NOMO-1 treated with dmso at 0.1 percent for 144 hours (cell line): Measurements from ENCODE around the gene ZNF688.
A peak's percentile ranks its signal among the peaks of the same experiment; 100 is the strongest.

Experiments used
- DNase-seq: peaks from one replicate; lab custom pipeline; 2025; ENCODE audit not compliant: unreplicated experiment; lab: John Stamatoyannopoulos, UW

ZNF688 gene

DNA sequence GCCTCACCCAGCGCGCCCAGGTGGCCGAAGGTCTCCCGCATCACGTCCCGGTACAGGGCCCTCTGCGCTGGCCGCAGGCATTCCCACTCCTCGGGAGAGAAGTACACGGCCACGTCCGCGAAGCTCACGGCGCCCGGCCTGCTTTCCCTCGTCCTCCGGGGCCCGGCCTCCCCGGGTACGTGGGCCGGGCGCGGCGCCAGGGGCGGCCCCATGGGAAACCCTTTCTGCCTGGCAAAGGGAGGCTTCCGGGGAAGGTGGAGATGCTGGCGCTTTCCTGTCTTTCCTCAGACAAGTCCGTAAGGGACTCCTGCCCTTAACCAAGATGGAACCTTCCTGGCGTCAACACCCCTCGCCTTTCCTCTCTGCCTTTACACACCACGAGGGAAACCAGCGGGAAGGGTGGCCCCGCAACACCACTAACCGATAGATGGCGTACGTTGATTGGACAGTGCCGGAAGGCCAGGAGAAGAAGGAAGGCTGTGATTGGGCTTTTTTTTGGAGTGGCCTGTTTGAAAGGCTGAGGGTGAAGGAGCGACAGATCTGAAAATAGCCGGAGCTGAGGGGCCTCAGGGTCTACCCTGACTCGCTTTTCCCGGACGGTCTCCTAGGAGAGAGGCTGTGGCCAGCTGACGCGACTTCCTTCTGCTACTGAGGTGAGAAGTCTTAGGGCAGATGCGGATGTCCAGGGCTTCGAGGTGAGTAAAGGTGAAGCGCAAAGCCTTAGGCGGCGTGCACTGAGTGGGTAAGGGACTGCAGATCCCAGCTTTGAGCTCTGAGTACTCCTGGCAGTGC, 14.1 kb upstream of the ZNF688 start, which contains the start of gene ZNF785:
TSS of gene ZNF785 (minus strand) at position 298 of the 792 bp plus-strand sequence. CDS start at position 212, 86 bp downstream.
- DNase-seq = peak; percentile 96

DNA sequence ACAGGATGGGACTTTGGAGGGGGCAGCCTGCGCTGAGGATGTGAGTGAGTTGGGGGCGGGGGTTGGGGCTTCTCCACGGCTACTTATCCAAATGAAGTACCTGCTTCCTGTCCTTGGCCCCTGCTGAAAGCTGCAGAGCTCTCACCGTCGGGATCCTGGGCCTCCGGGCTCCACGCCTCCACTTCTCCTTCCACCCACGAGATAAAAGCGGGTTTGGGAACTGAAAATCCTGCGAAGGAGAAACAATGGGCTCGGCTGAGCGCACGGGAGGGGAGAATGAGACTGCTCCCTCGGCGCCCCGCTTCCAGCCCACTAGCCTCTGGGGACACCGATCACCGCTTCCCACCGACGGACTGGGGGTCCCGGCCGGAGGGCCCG, 13.5 kb upstream of the ZNF688 start:
- no peak for DNase-seq

DNA sequence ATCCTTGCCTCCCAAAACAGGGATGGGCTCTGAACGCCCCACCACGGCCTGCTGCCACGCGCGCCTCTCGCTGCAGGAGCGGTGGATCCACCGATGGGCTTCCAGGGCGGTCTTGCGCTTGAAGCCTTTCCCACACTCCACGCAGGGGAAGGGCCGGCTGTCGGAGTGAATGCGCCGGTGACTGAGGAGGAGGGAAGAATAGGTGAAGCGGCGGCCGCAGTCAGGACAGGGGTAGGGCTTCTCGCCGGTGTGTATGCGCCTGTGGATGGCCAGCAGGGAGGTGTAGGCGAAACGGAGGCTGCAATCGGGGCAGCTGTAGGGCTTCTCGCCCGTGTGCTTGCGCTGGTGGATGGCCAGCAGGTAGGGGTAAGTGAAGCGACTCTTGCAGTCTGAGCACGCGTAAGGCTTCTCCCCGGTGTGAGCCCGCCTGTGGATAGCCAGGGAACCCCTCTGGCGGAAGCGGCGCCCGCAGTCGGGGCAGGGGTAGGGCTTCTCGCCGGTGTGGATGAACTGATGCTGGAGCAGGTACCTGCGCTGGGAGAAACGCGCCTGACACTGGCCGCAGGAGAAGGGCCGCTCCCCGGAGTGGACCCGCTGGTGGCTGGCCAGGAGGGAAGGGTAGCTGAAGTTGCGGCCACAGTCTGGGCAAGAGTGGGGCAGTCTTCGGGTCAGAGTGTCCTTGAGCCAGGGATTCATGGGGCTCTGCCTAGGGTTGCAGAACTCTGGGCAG, 11.3 kb upstream of the ZNF688 start:
- DNase-seq = no peak

DNA sequence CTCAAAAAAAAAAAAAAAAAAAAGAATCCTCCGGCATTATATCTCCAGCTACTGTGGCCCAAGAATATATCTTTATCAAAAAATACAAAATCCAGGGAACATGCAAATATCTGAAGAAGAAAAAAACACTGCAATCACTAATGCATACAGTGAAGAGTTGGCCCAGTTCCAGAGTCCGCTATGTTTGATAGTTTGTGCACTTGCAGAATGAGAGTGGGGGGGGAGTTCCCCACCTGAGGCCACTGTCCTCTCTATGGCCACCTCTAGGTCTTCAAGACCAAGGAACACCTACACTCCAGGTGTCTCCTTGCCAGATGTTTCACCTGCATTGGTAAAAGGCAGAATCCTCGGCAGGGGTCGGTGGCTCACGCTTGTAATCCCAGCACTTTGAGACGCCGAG, 9.9 kb upstream of the ZNF688 start:
- DNase-seq = no peak

DNA sequence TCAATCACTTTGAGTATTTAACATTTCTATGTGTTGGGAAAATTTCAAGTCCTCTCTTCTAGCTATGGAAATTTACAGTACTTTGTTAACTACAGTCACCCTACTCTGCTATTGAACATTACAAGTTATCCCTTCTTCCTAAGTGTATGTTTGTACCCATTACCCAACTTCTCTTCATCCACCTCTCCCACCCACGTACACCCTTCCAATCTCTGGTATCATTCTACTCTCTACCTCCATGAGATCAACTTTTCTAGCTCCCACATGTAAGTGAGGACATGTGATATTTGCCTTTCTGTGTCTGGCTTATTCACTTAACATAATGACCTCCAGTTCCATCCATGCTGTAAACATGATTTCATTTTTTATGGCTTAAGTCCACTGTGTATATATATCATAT, 3.2 kb upstream of the ZNF688 start:
- DNase-seq = no peak

DNA sequence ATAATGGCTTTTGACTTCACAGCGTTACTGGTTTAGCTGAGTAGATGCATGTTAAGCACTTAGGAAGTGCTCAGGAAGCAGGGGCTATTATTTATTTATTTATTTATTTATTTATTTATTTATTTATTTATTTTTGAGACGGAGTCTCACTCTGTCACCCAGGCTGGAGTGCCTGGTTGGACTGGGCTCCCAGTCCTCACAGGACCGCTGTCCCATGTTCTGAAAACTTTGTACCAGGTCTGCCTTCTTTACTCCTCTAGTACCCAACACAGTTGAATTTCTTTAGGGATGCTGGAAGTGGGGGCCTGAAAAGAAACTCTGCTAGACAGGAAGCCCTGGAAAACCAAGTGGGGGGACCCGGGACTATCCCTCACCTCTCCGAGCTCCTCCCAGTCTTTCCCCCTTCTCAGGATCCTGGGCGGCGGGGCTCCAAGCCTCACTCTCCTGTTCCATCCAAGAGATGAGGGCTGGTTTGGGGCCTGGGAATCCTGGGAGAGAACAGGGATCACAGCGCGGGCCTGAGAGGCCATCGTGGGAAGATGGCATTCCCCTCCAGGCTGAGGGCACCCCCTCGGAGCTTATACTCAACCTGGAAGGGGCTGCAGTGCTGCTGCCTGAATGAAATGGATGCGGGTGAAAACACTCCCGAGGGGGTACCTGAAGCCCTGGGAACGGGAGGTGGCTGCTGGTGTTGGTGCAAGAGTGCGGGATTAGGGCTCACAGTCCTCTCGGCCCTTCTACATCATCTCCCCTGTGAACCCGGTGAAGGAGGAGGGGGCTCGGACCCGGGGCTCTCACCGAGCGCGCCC, 674 bp downstream of the ZNF688 start:
- no peak for DNase-seq

DNA sequence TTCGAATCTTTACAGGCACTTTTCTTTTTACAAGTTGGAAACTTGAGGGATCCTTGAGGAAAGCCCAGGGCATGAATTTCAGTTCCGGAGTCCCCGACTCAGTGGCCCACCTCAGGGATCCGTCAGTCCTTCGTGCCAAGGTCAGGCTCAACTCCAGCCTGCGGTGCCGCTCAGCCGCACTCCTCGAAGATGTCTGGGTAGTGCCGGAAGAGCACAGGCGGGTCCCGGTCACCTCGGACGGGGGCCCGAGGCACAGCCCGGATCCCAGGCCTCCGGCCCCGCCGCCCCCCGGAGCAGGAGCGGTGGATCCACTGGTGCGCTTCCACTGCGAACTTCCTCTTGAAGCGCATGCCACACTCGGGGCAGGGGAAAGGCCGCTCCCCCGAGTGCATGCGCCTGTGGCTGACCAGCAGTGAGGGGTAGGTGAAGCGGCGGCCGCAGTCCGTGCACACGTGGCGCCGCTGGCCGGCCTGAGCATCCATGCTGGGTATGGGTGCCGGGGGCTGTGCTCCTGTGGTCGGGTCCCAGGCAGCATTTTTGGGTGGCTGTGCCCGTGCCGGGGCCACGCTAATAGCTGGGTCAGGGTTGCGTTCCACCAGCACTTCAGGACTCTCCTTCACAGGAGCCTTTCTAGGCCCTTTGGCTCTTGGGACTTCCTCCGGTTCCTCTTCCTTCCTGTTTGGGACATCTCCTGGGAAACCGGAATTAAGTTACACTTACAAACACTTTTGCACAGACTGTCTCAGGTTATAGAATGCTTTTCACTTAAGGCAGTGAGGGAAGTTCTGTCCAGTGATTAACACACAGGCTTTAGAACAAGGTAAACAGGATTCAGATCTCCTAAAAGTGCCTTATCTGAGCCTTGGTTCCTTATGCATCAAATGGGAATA, 1.5 kb downstream of the ZNF688 start:
- no peak for DNase-seq

DNA sequence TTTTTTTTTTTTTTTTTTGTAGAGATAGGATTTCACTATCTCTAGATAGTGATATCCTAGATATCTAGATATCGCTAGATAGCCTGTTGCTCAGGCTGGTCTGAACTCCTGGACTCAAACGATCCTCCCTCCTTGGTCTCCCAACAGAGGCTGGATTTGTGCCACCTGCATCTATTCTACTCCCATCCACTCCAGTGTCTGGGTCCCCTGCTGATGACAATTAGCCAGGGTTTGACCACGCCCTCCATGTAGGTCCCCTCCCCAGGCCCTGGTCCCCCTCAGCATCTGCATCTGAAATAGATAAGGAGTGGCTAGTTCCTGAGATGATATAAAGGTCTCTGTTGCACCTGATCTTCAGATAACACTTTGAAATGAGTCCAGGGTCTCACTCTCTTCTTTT, 2.2 kb downstream of the ZNF688 start:
- no peak for DNase-seq

DNA sequence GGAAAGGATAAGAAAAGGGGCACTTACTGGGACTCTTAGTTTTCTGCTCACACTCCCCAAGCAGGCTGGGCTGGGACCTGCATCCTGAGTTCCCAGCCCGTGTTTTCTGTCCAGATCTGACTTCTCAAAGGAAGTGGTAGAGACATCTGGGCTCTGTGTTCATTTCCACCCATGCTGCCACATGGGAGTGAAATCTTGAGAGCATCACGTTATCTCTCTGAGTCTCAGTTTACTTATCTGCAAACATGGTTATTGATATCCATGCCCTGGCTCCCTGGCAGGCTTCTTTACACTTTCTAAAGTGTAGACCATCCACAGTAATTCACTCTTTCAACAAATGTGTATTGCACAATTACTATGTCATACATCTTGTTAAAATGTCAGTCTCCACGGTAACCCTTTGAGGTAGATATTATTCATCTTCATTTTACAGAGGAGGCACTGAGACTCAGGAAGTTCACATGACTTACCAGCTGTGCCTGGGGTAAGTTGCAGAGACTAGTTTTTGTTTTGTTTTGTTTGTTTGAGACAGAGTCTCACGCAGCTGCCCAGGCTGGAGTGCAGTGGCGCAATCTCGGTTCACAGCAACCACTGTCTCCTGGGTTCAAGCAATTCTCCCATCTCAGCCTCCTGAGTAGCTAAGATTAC, 3.4 kb downstream of the ZNF688 start:
- peak; percentile 85 for DNase-seq

DNA sequence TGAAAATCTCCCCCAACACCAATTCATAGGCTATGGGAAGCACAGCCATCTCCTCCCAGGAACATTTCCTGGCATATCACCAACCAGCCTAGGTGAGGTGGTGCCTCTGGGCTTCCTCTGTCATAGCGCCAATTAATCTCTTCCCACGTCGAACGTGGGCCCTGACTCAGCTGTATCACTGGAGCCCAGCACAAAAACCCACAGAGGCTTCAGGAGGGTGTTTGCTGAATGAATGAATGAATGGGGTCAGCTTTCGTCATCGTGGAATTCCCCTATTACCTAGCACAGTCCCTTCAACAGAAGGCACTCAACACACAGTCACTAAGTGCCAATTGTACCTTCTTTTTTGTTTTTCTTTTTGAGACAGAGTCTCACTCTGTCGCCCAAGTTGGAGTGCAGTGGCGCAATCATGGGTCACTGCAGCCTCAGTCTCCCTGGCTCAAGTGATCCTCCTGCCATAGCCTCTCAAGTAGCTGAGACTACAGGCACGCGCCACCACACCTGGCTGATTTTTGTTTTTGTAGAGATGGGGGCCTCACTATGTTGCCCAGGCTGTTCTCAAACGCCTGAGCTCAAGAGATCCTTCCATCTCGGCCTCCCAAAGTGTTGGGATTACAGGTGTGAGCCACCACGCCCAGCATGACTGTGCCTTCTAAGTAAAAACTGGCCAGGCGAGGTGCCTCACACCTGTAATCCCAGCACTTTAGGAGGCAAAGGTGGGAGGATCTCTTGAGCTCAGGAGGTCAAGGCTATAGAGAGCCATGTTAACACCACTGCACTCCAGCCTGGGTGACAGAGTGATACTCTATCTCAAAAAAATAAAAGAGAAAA, 4.1 kb downstream of the ZNF688 start:
- DNase-seq = no peak

DNA sequence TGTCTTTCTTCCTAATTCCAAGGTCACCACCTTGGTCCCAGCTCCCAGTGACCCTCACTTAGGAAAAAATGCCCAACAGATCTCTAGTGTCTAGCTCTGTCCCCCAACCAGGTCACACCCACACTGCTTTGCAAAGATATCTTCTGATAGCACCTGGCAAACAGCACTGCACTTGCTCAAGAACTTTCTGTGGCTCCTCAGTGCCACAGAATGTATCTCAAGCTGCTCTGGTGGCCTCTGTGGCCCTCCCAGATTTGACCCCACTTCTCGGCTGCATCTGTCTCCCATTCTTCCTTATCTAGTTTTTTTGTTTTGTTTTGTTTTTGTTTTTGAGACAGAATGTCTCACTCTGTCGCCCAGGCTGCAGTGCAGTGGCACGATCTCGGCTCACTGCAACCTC, 5.0 kb downstream of the ZNF688 start:
- no peak for DNase-seq

DNA sequence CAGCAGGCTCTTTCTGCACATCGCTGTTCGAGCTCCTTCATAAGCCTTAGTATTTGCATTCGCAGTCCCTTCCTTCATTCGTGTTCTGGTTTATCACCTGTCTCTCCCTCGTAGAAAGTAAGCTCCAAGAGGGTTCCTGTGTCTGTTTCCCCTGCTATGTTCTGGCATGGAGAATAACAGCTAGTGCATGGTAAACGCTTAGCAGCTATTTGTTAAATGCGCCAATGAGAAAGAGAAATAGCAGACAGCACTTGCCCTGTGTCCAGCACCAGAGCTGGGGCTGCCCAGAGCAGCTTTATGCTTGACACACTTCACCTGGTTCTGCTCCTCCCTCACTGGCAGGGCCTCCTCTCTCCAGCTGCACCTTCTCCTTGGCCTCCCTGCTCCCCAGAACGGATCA, 5.5 kb downstream of the ZNF688 start:
- DNase-seq = no peak

DNA sequence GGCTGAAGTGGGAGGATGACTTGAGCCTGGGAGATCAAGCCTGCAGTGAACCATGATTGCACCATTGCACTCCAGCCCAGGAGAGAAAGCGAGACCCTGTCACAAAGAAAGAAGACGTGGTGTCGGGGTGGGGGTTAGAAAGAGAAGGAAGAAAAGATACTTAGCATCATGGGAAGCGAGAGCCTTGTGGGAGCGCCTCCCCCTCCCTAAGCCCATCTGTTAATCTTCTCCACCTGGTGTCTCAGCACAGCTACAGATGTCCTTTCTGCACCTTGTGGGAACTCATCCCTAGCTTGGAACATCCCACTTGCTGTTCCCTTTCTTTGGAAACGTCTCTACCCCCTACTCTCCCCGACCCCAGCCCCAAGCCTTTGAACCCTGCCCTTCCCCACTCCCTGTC, 6.0 kb downstream of the ZNF688 start:
- no peak for DNase-seq

DNA sequence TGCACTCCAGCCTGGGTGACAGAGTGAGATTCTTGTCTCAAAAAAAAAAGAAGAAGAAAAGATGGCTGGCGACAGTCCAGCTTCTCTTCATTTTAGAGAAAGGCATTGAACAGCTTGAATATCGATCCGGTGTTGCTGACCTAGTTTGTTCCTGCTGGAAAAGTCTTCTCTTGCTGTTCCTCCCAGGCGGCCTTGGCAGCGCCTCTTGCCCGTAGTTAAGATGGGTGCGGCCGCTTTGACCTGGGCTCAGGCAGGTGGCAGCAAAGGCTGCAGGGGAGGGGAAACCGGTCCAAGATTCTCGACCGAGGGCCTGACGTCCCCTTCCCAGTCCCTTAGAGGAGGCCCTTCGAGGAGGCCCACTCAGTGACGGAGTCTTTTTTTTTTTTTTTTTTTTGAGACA, 9.5 kb downstream of the ZNF688 start:
- DNase-seq = no peak

DNA sequence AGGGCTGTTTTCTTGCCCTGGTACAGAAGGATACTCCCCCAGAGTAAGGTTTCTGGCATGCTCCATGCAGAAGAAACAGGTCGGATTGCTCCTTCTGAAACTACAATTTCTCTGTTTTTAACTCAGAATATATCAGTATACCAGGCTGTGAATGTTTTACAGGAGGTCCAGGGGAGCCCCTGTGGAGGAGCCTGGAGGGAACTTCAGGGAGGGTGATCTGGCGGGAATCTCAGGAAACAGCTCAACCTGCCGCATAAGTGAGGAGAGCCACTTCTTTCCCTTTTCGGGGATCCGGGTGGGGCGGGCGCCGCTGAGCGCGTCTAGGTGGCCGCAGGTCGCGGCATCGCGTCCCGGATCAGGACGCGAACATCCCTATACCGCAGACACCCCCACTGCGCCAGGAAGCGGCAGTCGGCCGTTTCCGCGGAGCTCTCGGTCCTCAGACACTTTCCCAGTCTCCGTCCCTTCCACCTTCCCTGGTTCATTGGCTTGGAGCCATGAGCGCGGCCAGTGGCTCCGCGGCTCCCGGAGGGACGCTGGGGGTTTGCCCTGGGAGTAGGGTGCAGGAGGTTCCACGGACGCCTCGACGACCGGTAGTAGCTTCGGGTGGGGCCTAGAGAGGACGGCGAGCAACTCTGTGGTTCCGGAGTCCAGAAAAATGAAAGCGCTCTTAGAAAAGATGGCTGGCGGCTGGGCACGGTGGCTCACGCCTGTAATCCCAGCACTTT, 10.3 kb downstream of the ZNF688 start:
- no peak for DNase-seq

DNA sequence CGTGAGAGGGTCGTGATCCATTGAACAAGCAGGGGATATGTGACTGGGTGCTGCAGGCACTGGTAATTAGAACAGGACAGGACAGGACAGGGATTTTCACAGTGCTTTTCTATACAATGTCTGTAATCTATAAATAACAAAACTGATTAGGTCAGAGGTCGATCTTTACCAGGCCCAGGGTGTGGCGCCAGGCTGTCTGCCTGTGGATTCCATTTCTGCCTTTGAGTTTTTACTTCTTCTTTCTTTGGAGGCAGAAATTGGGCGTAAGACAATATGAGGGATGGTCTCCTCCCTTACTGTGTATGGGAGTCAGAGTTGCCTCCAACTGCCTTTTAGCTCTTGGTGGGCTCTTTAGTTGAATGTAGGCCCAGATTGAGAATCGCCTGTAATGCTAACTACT, 11.8 kb downstream of the ZNF688 start:
- peak; percentile 19 for DNase-seq

DNA sequence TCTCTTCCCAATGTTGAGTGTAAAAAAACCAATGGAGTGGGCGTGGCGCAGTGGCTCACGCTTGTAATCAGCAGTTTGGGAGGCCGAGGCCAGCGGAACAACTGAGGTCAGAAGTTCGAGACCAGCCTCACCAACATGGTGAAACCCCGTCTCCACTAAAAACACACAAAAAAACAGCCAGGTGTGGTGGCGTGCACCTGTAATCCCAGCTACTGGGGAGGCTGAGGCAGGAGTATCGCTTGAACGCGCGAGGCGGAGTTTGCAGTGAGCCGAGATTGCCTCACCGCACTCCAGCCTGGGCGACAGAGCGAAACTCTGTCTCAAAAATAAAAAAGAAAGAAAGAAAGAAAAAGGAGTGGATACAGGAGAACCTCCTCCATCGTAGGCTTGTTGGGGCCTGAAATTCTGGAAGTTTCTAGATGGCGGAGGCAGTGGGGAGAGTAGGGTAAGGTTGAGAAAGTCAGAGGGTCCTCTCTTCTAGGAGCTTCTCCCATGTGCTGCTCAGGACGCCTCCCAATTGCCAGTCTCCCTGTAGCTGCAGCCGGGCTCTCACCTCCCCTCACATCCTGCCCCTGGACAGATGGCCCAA, 12.6 kb downstream of the ZNF688 start:
- no peak for DNase-seq
